Adipocyte (in vitro differentiated cells): ENCODE data around the gene ZBTB7C.
A peak's percentile ranks its signal among the peaks of the same experiment; 100 is the strongest.

Source experiments
- DNase-seq: peaks from one replicate; pipeline ENCODE4 v3.0.0-alpha.2; 2015; ENCODE audit warnings: low read depth
- H3K27me3 ChIP-seq: replicated peaks from 2 replicates; pipeline ENCODE4 v1.7.0; 2013; ENCODE audit warnings: mild to moderate bottlenecking, low read length, moderate library complexity; ENCODE audit not compliant: control insufficient read depth, insufficient read depth
- H3K36me3 ChIP-seq: 2 replicates; pipeline ENCODE4 v1.7.0; 2013; ENCODE audit warnings: low read length, mild to moderate bottlenecking, moderate library complexity; ENCODE audit not compliant: control insufficient read depth, insufficient read depth, severe bottlenecking
- H3K4me1 ChIP-seq: 2 replicates; pipeline ENCODE4 v1.7.0; 2013; ENCODE audit warnings: mild to moderate bottlenecking, low read length, moderate library complexity; ENCODE audit not compliant: control insufficient read depth, insufficient read depth
- H3K4me3 ChIP-seq: 2 replicates; pipeline ENCODE4 v1.7.0; 2013; ENCODE audit warnings: mild to moderate bottlenecking, low read length, moderate library complexity
- H3K9ac ChIP-seq: 2 replicates; pipeline ENCODE4 v1.7.0; 2013; ENCODE audit warnings: mild to moderate bottlenecking, low read length, moderate library complexity
- H3K9me3 ChIP-seq: 2 replicates; pipeline ENCODE4 v1.7.0; 2013; ENCODE audit warnings: mild to moderate bottlenecking, low read length, moderate library complexity; ENCODE audit not compliant: control insufficient read depth

The ZBTB7C gene

DNA sequence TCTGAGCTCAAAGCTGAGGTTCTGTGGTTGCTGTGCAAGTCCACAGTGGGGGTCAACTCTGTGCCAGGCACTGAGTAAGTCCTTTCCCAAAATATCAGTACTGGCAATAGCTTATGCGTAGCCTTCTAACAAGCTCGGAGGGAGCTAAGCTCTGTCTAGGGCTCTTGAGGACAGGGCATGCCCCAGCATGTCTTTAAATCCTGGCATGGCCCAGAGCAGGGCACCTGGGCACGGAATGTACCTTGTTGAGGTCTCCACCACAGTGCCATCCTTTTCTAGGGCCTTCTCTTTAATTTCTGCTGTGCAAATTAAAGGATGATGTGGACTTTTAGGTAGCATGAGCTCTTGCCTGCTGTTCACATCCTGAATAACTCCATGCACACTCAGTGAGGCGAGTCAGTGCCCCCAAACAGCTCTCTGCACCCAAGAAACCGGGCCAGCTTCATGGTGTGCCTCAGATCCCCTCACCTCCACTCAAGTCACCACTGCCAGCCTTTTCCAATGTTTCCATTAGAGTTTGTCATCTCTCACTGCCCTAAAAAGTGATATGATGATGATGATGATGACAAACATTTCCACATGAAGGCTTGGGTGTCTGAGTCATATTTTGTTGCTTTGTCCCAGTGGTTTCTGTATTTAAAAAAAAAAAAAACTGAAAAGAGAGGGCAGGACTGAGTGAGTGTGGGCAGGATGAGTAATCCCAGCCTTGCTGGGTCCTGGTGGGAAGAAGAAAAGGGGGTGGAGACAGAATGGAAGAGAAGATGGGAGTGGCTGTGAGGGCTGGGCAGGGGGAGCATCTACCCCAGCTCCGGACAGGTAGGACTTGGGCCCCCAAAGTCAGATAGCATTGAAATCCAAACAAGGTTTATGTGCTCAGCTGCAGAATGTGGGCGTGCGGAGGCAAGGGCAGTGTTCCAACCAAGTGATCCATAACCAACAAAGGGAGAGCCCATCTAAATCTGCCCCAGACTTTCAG is 78.9 kb downstream of the ZBTB7C start:
- Histone ChIP-seq H3K27me3 (no peaks in the 10 kb centered on the region), H3K9me3 (no peaks in the 10 kb centered on the region), H3K9ac (no peak overlapping the region), H3K4me3 (no peak overlapping the region), H3K4me1 (peaks cover 35% of the 10 kb centered on the region), H3K36me3 (no peaks in the 10 kb centered on the region)
- DNase-seq: peak; percentile 52

DNA sequence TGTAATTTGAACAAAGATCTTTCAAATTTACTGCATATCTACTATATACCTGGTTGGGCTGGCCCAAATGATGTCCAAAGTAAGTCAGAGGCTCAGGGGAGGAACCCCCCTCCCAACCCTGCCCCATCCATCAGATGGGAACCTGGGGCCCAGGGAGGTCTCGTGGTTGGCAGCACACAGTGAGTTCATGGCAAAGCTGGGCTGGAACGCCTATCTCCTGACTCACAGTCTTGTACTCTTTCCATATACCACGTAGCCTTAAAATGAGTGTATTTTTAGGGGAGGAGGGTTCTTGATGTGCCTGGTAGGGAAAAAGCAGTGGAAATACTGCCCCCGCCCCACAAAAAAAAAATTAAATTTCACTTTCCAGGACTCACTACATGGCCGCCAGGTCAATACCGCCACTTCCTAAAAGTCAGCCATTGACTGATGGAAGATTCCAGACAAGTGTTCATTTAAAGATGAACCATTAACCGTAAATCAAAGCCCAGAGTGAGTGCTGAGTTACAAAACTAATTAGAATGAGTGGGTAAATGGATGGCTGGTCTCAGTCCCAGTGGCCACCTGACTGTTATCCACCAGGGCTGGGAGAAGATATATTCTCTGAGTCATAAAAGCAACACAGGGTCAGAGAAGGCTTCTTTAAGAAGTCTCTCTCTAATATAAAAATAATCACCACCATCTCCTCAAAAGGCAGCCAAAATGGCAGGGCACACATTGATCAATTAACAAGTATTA is 80.5 kb downstream of the ZBTB7C start:
- peaks cover 31% of the 10 kb centered on the region for H3K4me1 ChIP-seq
- no peaks in the 10 kb centered on the region for H3K36me3 ChIP-seq
- peak; percentile 5 for DNase-seq
- no peaks in the 10 kb centered on the region for H3K9me3 ChIP-seq
- H3K27me3 ChIP-seq: no peaks in the 10 kb centered on the region
- H3K4me3 ChIP-seq: no peak overlapping the region
- no peak overlapping the region for H3K9ac ChIP-seq

DNA sequence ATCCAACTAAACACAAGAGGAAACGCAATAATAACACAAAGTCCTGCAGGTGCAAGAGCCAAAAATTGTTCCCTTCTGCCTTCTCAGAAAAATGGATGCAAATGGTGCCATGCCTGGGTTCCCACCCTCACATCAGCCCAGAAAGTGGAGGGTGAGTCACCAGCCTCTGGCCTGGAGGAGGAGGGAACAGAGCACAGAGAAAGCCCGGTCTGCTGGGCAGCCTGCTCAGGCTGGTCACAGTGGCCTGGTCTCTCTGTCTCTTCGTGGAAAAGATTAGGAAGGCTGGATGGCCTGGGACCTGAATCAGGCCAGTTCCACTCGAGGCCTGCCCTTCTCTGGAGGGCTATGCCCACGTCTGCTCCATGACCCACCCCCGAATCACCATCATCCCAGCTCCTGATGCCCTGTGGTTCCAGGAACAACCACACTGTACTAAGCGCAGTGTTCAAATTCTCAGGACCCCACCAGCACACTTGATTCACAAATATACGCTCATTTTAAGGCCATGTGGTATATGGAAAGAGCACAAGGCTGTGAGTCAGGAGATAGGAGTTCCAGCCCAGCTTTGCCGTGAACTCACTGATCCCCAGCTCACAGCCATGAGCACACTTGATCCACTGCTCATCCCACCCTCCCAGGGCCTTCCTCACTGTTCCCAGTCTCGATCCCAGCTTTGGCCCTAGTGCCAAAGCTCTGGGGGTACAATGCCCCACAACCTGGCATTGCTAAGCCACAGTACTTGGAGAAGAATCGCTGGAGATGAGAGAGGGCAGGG is 82.1 kb downstream of the ZBTB7C start:
- peak; percentile 28 for DNase-seq
- no peaks in the 10 kb centered on the region for H3K36me3 ChIP-seq

DNA sequence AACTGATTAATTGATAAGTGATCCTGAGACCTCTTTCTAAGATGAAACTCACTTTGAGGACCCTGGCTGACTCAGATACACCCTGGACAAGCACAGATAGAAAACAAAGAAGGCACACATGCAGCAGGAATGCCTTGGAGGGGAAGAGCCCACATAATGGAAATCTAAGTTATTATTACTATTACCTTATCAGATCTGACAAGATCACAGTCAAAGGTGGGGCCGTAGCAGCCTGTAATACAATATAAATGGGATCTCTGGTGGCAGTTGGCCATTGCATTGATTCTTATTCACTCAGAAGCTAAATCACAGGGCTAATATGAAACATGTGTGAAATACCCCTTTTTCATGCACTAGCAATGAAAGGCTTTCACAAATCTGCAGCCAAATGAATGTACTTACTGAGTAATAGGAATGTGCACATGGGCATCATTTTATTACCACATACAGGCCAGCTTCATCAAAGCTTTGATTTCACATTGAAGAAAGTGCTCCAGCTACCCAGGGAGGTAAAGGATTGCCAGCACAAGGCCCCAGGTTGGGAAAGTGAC is 84.0 kb downstream of the ZBTB7C start:
- DNase-seq: no peak
- H3K4me1 ChIP-seq: peaks cover 20% of the 10 kb centered on the region
- no peaks in the 10 kb centered on the region for H3K27me3 ChIP-seq
- no peak overlapping the region for H3K4me3 ChIP-seq
- H3K36me3 ChIP-seq: no peaks in the 10 kb centered on the region
- H3K9me3 ChIP-seq: no peaks in the 10 kb centered on the region
- H3K9ac ChIP-seq: no peak overlapping the region

More for the DNA sequence above, 82.1 kb downstream of the ZBTB7C start:
- Histone ChIP-seq H3K9ac (no peak overlapping the region), H3K4me3 (no peak overlapping the region), H3K9me3 (no peaks in the 10 kb centered on the region), H3K27me3 (no peaks in the 10 kb centered on the region), H3K4me1 (peaks cover 25% of the 10 kb centered on the region)

DNA sequence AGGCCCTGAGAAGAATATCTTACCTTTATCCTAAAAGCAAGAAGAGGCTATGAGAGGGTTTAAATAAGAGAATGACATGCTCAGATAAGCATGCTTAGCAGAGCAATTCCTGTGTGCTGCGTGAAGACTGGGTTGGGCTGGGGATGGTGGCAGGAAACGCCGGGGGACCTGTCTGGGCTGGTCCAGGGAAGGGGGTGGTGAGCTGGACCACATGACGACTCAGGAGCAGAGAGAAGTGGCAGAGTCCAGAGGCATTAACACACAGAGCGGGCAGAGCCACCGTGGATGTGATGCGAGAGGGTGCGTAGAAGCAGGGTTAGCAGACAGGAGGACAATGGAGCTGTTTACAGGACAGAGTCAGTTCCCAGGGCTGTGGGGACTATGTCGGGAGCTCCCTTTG is 84.5 kb downstream of the ZBTB7C start:
- H3K4me3 ChIP-seq: no peak overlapping the region
- H3K4me1 ChIP-seq: peaks cover 22% of the 10 kb centered on the region
- H3K36me3 ChIP-seq: no peaks in the 10 kb centered on the region
- H3K27me3 ChIP-seq: no peaks in the 10 kb centered on the region
- H3K9ac ChIP-seq: no peak overlapping the region
- no peak for DNase-seq
- H3K9me3 ChIP-seq: no peaks in the 10 kb centered on the region

DNA sequence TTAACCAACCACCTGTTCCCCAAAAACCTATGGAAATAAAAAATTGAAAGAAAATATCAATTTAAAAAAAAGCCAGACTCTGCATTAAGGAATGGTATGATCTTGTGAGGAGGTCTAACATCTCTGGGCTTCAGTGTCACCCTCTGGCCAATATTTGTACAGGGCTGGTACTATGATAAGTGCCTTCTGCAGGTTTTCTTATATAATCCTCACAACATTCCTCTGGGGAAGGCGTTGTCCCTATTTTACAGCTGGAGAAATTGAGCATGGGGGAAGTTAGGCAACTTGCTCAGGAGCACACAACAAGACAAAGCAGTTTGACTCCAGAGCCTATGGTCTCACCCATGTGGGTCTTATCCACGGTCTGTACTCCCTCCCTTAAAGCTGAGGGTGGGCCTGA is 86.0 kb downstream of the ZBTB7C start:
- H3K36me3 ChIP-seq: no peaks in the 10 kb centered on the region
- H3K4me1 ChIP-seq: peaks cover 15% of the 10 kb centered on the region
- no peak overlapping the region for H3K9ac ChIP-seq
- no peaks in the 10 kb centered on the region for H3K27me3 ChIP-seq
- H3K9me3 ChIP-seq: no peaks in the 10 kb centered on the region
- no peak overlapping the region for H3K4me3 ChIP-seq
- no peak for DNase-seq

DNA sequence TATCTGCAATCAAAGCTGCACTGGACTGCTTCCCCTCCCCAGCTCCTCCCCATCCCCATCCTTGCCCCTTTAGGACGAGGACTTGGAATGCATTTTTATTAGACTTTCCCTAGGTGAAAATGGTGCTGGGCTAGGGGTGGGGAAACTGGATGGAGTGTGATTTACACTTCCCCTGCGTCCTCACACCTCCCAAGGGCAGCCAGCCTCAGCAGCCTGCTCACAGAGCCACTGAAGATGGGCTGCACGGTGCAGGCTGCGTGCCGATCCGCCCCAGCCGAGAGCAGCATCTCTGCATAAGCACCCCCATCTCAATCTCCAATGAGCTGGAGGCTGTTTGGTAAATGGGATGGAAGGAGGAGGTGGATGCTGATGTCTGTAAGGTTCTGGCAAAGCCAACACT is 87.6 kb downstream of the ZBTB7C start:
- no peak overlapping the region for H3K4me3 ChIP-seq
- DNase-seq: no peak

DNA sequence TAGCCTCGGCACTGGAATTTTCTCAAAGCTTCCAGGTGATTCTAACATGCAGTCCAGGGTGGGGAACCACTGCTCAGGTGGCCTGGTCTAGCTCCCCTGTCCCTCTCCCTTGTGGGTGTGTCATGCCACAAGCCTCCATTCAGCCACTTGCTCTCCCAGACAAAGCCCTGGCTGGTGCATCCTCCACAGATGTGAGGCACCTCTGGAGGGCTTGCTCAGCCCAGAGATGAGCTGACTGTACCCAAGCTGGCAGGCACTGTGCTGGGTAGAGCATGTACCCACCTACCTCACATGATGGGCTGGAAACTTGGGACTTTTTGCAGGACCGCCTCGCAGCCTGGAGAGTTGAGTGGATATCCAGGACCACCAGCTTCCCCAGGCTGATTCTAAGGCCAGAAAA is 88.1 kb downstream of the ZBTB7C start:
- Histone ChIP-seq H3K36me3 (no peaks in the 10 kb centered on the region), H3K9ac (no peak overlapping the region), H3K9me3 (no peaks in the 10 kb centered on the region), H3K27me3 (no peaks in the 10 kb centered on the region), H3K4me1 (peaks cover 11% of the 10 kb centered on the region), H3K4me3 (no peak overlapping the region)
- DNase-seq: no peak

More for the DNA sequence above, 87.6 kb downstream of the ZBTB7C start:
- Histone ChIP-seq H3K9ac (no peak overlapping the region), H3K9me3 (no peaks in the 10 kb centered on the region), H3K36me3 (no peaks in the 10 kb centered on the region), H3K4me1 (peaks cover 11% of the 10 kb centered on the region), H3K27me3 (no peaks in the 10 kb centered on the region)

DNA sequence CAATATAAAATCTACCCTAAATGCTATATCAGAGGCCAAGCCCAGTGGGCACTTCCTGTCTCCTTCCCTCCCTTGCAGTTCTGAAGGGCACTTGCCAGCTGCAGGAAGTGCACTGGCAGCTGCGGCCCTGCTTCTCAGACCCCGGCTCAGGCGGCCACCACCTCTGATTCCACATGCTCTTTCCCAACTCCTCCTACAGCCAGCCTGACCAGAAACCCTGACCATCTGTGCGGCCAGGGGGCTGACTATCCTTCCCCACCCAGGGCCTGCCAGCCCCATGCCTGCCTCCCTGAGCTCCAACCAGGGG is 88.6 kb downstream of the ZBTB7C start:
- DNase-seq: no peak
- H3K9me3 ChIP-seq: no peaks in the 10 kb centered on the region
- H3K4me1 ChIP-seq: peaks cover 11% of the 10 kb centered on the region
- no peak overlapping the region for H3K4me3 ChIP-seq
- no peaks in the 10 kb centered on the region for H3K36me3 ChIP-seq
- no peaks in the 10 kb centered on the region for H3K27me3 ChIP-seq
- no peak overlapping the region for H3K9ac ChIP-seq

DNA sequence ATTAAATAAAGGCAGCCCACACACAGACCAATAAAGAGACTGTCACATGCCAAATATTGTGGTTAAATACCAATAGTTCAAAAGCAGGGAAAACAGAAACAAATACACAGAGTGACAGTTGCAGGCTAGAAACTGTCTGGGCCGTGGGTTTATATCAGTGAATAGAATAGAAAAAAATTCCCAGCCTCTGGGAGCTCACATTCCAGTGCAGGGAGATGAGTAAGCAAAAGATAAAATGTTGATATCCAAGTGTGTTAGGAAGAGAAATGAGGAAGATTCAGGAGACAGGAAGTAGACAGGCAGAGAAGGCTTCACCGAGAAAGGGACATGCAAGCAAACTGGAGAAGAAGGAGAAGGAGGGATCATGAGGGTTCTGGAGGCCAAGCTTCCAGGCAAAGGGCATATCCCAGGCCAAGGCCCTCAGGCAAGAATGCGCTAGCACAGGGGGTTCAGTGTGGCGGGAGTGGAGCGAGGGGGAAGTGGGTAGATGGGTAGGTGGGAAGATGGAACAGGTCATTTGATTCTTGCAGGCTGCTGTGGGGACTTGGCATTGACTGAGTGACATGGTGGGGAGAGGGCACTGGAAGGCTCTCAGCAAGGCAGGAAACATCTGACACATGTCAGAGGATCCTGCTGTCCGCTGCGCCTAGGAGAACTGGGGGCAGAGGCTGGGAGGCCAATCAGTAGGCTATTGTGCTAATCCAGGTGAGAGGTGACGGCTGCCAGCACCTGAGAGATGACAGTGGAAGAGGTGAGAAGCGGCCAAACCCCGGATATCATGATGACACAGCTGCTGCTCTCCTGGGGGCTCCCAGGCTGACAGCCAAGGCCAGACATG is 89.2 kb downstream of the ZBTB7C start:
- no peak overlapping the region for H3K9ac ChIP-seq
- peak; percentile 31 for DNase-seq
- H3K4me3 ChIP-seq: no peak overlapping the region
- H3K36me3 ChIP-seq: no peaks in the 10 kb centered on the region
- peaks cover 11% of the 10 kb centered on the region for H3K4me1 ChIP-seq
- no peaks in the 10 kb centered on the region for H3K9me3 ChIP-seq
- no peaks in the 10 kb centered on the region for H3K27me3 ChIP-seq
